ENCODE results near the gene ASTN2. TPM values are rescaled to one million over a fixed set of nuclear protein-coding genes. Genes with fewer than 3 reads are reported as not detected.

ASTN2 gene
- total and polyA plus RNA-seq, 7 experiments from 2014 or later: 2.2 to 5.3 (median 4.0) TPM

DNA sequence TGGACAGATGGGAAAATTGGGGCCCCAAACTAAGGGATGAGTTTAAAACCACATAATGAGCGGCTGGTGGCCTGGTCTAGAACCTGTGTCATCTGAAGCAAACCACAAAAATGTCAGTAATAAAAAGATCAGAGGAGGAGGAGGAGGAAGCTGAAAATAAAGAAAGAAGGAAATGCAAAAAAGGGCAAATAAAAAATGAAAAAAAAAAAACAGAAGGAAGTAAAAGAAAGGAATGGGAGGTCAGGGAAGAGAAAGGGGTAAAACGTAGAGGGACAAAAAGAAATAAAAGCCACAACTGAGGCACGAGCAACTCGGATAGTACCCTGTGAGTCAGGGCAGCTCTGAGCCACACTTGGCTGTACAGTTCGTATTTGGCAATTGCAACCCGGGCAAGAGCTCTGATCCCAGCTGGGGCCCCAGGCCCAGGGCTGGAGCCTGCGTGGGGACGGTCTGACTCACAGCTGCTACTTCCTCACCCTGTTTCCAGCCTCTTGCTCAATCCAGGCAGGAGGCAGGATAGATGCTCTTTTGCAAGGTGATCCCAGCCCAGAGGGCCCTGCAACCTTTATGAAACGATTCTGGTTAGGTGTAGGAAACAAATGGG lies 865.7 kb downstream of the ASTN2 start:
- peaks cover 3 to 6% (median 5%) of the 10 kb centered on the region in 7 donors for H3K4me1 Mint-ChIP-seq
- intact Hi-C loops (cut with micrococcal nuclease): no loop called here
- Histone ChIP-seq H3K27ac (ENCODE audit: low read depth, low read length) (no peak overlapping the region), H3K4me3 (ENCODE audit: low read length) (no peak overlapping the region), H3K4me1 (ENCODE audit: control insufficient read depth in 2 of 2, insufficient read depth in 2 of 2, low read length in 2 of 2) (no peaks in the 10 kb centered on the region), H3K27me3 (ENCODE audit: control insufficient read depth in 2 of 2, insufficient read depth in 2 of 2, low read length in 2 of 2) (no peaks in the 10 kb centered on the region), H3K36me3 (ENCODE audit: control insufficient read depth in 2 of 3, insufficient read depth in 3 of 3, low read length in 3 of 3) (no peaks in the 10 kb centered on the region), H3K9me3 (ENCODE audit: control insufficient read depth in 2 of 3, low read length in 3 of 3) (no peaks in the 10 kb centered on the region)
- ChIA-PET CTCF (no interaction called here), POLR2A (no interaction called here)
- H3K27me3 Mint-ChIP-seq: no peaks in the 10 kb centered on the region
- H3K36me3 Mint-ChIP-seq: peaks cover 0 to 9% (median 1%) of the 10 kb centered on the region in 5 donors
- DNase-seq (no peak), ATAC-seq (peak; percentile 74)
- H3K27ac Mint-ChIP-seq: no peak overlapping the region
- no peaks in the 10 kb centered on the region for H3K9me3 Mint-ChIP-seq
- no peak overlapping the region for H3K4me3 Mint-ChIP-seq

DNA sequence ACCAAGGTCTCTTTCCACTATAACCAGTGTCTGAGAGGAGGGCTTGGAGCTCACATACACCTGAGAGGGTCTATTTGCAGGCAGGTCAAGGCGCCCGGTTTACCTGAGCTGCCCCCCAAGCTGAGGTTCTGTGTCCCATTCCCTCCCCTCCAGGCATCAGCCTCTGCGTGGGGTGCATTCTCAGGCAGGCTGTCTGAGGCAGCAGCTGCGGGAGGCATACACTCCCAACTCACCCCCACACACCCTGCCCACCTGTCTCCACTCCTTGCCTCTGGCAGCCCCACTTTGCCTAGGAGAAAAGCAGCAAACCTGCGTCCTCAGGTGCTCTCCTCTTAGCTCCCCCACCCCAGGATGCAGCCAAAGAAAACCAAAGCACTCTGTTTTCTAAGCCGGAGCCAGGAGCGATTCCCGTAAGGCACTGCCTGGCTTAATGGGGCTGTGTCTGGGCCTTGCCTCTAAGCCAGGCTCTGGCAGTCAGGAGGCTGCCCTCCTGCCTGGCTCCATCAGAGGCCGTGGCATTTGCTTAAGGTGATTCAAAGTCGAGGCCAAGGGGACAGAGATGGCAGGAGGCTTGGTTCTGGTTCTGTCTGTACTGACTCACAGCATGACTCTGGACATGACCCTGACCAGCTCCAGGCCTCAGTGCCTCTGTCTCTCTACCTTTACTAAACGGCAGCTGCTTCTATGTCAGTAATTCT lies 867.0 kb downstream of the ASTN2 start:
- Mint-ChIP-seq H3K27me3 (no peaks in the 10 kb centered on the region), H3K36me3 (peaks cover 0 to 9% (median 6%) of the 10 kb centered on the region in 5 donors), H3K27ac (no peak overlapping the region), H3K4me3 (no peak overlapping the region), H3K9me3 (no peaks in the 10 kb centered on the region), H3K4me1 (peaks cover 3 to 6% (median 5%) of the 10 kb centered on the region in 7 donors)
- intact Hi-C loops (cut with micrococcal nuclease): no loop called here
- Histone ChIP-seq H3K27me3 (ENCODE audit: control insufficient read depth in 2 of 2, insufficient read depth in 2 of 2, low read length in 2 of 2) (no peaks in the 10 kb centered on the region), H3K27ac (ENCODE audit: low read depth, low read length) (no peak overlapping the region), H3K9me3 (ENCODE audit: control insufficient read depth in 2 of 3, low read length in 3 of 3) (no peaks in the 10 kb centered on the region), H3K4me1 (ENCODE audit: control insufficient read depth in 2 of 2, insufficient read depth in 2 of 2, low read length in 2 of 2) (no peaks in the 10 kb centered on the region), H3K36me3 (ENCODE audit: control insufficient read depth in 2 of 3, insufficient read depth in 3 of 3, low read length in 3 of 3) (no peaks in the 10 kb centered on the region), H3K4me3 (ENCODE audit: low read length) (no peak overlapping the region)
- CTCF ChIA-PET: no interaction called here
- DNase-seq: no peak
- ATAC-seq: no peak
- POLR2A ChIA-PET: no interaction called here

DNA sequence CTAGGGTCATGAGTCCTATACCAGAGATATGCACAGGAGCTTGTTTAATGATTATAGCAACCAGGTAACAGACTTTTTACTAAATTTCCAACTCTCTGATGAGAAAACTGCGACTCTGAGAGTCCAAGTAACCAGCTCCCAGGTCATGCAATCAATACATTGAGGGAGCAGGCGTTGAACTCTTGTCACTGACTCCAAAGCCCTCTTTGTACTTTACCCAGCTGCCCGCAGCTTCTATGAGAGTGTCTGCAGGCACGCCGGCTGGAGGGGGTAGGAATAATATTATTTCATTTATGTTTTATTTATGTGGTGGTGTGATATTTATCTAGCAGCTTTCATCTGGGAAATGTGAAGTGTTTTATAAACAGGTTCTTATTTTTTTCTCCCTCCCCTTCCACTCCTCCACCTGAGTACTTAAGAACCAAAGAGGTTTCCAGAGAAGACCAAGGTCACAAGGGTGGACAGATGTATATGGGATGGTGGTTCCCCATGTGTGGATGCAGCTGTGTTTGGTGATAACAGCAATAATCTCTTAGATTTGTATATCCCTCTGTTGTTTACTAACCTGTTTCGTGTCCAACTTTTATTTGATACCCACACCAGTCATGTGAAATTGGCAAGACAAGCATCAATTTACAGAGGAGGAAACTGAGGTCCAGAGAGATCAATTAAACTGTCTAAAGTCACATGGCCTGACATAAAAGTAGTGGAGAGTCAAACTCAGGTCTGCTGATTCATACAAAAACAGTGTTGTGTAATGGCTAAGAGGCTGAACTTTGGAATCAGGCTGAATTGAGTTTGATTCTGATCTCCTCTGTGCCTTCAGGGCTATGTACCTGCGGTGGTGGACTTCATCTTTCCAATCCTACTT lies 867.9 kb downstream of the ASTN2 start:
- H3K36me3 ChIP-seq (ENCODE audit: control insufficient read depth in 2 of 3, insufficient read depth in 3 of 3, low read length in 3 of 3): no peaks in the 10 kb centered on the region
- DNase-seq (no peak), ATAC-seq (no peak)
- H3K9me3 ChIP-seq (ENCODE audit: control insufficient read depth in 2 of 3, low read length in 3 of 3): no peaks in the 10 kb centered on the region
- H3K4me3 Mint-ChIP-seq: no peak overlapping the region
- ChIA-PET POLR2A (no interaction called here), CTCF (no interaction called here)
- intact Hi-C loops (cut with micrococcal nuclease): no loop called here
- H3K4me1 ChIP-seq (ENCODE audit: control insufficient read depth in 2 of 2, insufficient read depth in 2 of 2, low read length in 2 of 2): no peaks in the 10 kb centered on the region
- H3K36me3 Mint-ChIP-seq: peaks cover 0 to 9% (median 6%) of the 10 kb centered on the region in 5 donors
- H3K27ac Mint-ChIP-seq: no peak overlapping the region
- no peak overlapping the region for H3K4me3 ChIP-seq (ENCODE audit: low read length)
- H3K27me3 ChIP-seq (ENCODE audit: control insufficient read depth in 2 of 2, insufficient read depth in 2 of 2, low read length in 2 of 2): no peaks in the 10 kb centered on the region
- H3K4me1 Mint-ChIP-seq: peaks cover 3 to 6% (median 5%) of the 10 kb centered on the region in 7 donors
- H3K27me3 Mint-ChIP-seq: no peaks in the 10 kb centered on the region
- no peaks in the 10 kb centered on the region for H3K9me3 Mint-ChIP-seq
- H3K27ac ChIP-seq (ENCODE audit: low read depth, low read length): no peak overlapping the region

DNA sequence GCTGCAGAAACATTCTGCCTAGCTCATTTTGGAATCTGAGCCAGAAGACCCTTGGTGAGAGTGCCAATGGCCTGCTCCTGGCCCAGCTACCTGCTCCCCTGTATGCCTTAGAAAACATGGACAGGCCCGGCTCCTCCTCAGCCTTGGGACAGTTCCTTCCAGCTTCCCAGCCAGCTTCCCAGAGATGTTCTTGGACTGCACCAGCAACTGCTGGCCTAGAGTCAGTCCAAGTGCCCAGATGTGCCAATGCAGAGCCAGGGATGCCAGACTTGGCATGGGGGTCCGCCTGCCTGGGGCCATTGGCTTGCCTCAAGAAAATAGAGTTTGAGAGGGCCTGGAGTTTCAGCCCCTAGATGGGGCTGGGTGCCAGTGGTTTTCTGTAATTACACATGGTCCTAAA lies 870.0 kb downstream of the ASTN2 start:
- H3K27me3 ChIP-seq (ENCODE audit: control insufficient read depth in 2 of 2, insufficient read depth in 2 of 2, low read length in 2 of 2): no peaks in the 10 kb centered on the region
- no peaks in the 10 kb centered on the region for H3K4me1 ChIP-seq (ENCODE audit: control insufficient read depth in 2 of 2, insufficient read depth in 2 of 2, low read length in 2 of 2)
- Mint-ChIP-seq H3K36me3 (peaks cover 0 to 15% (median 6%) of the 10 kb centered on the region in 5 donors), H3K9me3 (peaks cover 0 to 8% (median 0%) of the 10 kb centered on the region in 11 donors), H3K4me3 (no peak overlapping the region), H3K4me1 (peaks cover 3 to 6% (median 5%) of the 10 kb centered on the region in 7 donors), H3K27ac (no peak overlapping the region), H3K27me3 (no peaks in the 10 kb centered on the region)
- no peaks in the 10 kb centered on the region for H3K36me3 ChIP-seq (ENCODE audit: control insufficient read depth in 2 of 3, insufficient read depth in 3 of 3, low read length in 3 of 3)
- ChIA-PET CTCF (interaction anchor here (0.7 kb wide), 1 partner anchor 950 kb away, joined by 3 read pairs; no protein-coding TSS in a partner anchor), POLR2A (no interaction called here)
- no peak for DNase-seq
- intact Hi-C loops (cut with micrococcal nuclease): no loop called here
- H3K9me3 ChIP-seq (ENCODE audit: control insufficient read depth in 2 of 3, low read length in 3 of 3): no peaks in the 10 kb centered on the region
- ATAC-seq: no peak
- no peak overlapping the region for H3K4me3 ChIP-seq (ENCODE audit: low read length)
- H3K27ac ChIP-seq (ENCODE audit: low read depth, low read length): no peak overlapping the region

DNA sequence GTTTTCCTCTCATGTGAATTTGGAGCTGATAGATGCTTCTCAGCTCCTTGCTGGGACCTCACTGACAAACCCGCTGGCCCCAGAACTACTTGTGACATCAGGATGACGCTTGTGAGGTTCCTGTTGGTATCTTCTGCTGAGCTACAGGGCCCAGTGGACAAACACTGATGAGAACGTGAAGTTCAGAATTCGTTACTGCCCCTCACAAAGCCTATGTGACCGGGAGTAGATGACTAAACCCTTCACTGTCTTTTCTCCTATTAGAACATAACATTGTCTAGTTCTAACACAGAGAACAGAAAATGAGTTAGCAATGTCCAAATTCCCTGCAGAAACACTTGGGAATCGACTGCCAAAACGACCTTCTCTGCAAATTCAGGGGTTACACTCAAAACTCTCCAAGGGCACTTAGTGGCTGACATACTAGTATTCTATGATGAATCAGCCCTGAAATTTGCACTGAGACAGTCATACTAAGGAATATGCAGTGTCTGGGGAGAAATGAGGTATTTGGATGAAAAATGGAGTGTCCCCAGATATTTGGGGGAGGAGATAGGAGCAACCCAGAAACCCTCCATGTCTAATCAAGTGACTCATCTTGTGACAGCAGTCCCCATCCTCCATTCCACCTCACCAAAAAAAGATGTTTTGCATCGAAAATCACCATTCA lies 871.0 kb downstream of the ASTN2 start:
- Histone ChIP-seq H3K27ac (ENCODE audit: low read depth, low read length) (no peak overlapping the region), H3K4me1 (ENCODE audit: control insufficient read depth in 2 of 2, insufficient read depth in 2 of 2, low read length in 2 of 2) (no peaks in the 10 kb centered on the region), H3K36me3 (ENCODE audit: control insufficient read depth in 2 of 3, insufficient read depth in 3 of 3, low read length in 3 of 3) (no peaks in the 10 kb centered on the region), H3K27me3 (ENCODE audit: control insufficient read depth in 2 of 2, insufficient read depth in 2 of 2, low read length in 2 of 2) (no peaks in the 10 kb centered on the region), H3K4me3 (ENCODE audit: low read length) (no peak overlapping the region), H3K9me3 (ENCODE audit: control insufficient read depth in 2 of 3, low read length in 3 of 3) (no peaks in the 10 kb centered on the region)
- H3K27me3 Mint-ChIP-seq: no peaks in the 10 kb centered on the region
- H3K4me3 Mint-ChIP-seq: no peak overlapping the region
- H3K27ac Mint-ChIP-seq: no peak overlapping the region
- peaks cover 0 to 13% (median 6%) of the 10 kb centered on the region in 11 donors for H3K9me3 Mint-ChIP-seq
- H3K36me3 Mint-ChIP-seq: peaks cover 0 to 22% (median 13%) of the 10 kb centered on the region in 5 donors
- ATAC-seq (no peak), DNase-seq (no peak)
- intact Hi-C loops (cut with micrococcal nuclease): no loop called here
- ChIA-PET POLR2A (no interaction called here), CTCF (no interaction called here)
- H3K4me1 Mint-ChIP-seq: peaks cover 0 to 3% (median 1%) of the 10 kb centered on the region in 7 donors

DNA sequence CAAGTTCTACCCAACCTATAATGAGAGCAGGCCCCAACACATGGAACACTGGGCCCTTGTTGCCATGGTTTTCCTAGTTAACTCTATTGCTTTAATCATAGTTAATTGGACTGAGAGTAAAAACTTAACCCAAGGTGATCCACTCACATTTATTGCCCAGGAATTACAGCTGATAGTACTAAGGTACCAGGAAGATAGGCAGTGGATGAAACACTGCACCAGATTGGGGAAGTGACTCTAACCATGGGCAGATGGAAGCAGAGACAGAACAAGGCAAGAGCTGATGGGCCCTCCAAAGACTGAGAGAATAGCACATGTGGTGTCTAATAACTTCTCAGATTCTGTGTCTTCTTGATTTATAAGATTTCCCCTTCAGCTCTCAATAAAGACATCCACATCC lies 873.5 kb downstream of the ASTN2 start:
- intact Hi-C loops (cut with micrococcal nuclease): no loop called here
- no peaks in the 10 kb centered on the region for H3K27me3 Mint-ChIP-seq
- CTCF ChIA-PET: no interaction called here
- no peak overlapping the region for H3K27ac Mint-ChIP-seq
- POLR2A ChIA-PET: no interaction called here
- Histone ChIP-seq H3K4me3 (ENCODE audit: low read length) (no peak overlapping the region), H3K27ac (ENCODE audit: low read depth, low read length) (no peak overlapping the region), H3K9me3 (ENCODE audit: control insufficient read depth in 2 of 3, low read length in 3 of 3) (no peaks in the 10 kb centered on the region), H3K36me3 (ENCODE audit: control insufficient read depth in 2 of 3, insufficient read depth in 3 of 3, low read length in 3 of 3) (no peaks in the 10 kb centered on the region), H3K27me3 (ENCODE audit: control insufficient read depth in 2 of 2, insufficient read depth in 2 of 2, low read length in 2 of 2) (no peaks in the 10 kb centered on the region), H3K4me1 (ENCODE audit: control insufficient read depth in 2 of 2, insufficient read depth in 2 of 2, low read length in 2 of 2) (no peaks in the 10 kb centered on the region)
- H3K36me3 Mint-ChIP-seq: peaks cover 0 to 39% (median 17%) of the 10 kb centered on the region in 5 donors
- no peak for ATAC-seq
- peaks cover 7 to 29% (median 24%) of the 10 kb centered on the region in 11 donors for H3K9me3 Mint-ChIP-seq
- peaks cover 0 to 2% (median 0%) of the 10 kb centered on the region in 7 donors for H3K4me1 Mint-ChIP-seq
- H3K4me3 Mint-ChIP-seq: no peak overlapping the region
- DNase-seq: no peak
